HG03565 (cell line): ENCODE data around the gene PDCD1.
"Not testable (repeated sequence)": the region's sequence is repeated elsewhere in the genome, so short reads cannot be mapped to it uniquely, and the experiment has no call there.

Source experiments
- ATAC-seq: cut with Tn5 transposase; IDR thresholded peaks from one replicate; pipeline ENCODE4 v1.9.1; 2021; ENCODE audit warnings: mild to moderate bottlenecking, moderate library complexity; ENCODE audit not compliant: unreplicated experiment

The PDCD1 gene

GRCh38 chr2:241858206-241859016 is at the start of gene PDCD1:
Gene PDCD1, minus strand, starts transcription at chr2:241858894. Its CDS starts 56 bp downstream, at chr2:241858838.
- ATAC-seq: no peak

GRCh38 chr2:241907831-241908230 is 49.1 kb upstream of the PDCD1 start:
- not testable (repeated sequence) for ATAC-seq

GRCh38 chr2:241906826-241907570 is 48.3 kb upstream of the PDCD1 start:
- ATAC-seq: no peak

GRCh38 chr2:241906378-241906770 is 47.7 kb upstream of the PDCD1 start:
- ATAC-seq: not testable (repeated sequence)

DNA sequence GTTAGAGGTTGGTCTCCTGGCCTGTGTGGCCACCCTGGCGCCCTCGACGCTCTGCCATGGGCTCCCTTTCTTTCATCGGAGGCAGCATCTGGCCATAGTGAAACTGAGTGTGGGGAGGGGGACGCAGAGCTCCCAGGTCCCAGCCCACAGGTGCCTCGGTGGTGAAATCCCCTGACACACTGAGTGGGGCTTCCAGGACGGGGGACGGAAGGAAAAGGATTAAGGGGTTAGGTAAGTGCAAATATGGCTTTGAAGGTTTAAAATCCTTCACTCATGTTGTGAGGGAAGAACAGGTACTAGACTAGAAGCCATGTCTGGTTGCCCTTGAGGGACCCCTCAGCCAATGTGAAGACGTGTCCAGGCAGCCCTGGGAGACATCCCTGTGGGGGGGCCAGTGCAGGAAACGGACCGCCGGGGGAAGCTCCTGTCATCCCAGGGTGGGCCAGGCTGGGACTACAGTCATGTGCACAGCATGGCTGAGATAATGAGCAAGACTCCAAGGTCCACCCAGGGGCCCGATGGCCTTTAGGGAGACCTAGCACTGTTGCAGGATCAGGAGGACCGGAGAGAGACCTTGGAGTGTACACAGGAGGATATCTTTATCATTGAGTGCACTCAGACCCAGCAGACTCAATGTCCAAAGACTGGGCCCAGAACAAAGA is 47.2 kb upstream of the PDCD1 start:
- no peak for ATAC-seq

DNA sequence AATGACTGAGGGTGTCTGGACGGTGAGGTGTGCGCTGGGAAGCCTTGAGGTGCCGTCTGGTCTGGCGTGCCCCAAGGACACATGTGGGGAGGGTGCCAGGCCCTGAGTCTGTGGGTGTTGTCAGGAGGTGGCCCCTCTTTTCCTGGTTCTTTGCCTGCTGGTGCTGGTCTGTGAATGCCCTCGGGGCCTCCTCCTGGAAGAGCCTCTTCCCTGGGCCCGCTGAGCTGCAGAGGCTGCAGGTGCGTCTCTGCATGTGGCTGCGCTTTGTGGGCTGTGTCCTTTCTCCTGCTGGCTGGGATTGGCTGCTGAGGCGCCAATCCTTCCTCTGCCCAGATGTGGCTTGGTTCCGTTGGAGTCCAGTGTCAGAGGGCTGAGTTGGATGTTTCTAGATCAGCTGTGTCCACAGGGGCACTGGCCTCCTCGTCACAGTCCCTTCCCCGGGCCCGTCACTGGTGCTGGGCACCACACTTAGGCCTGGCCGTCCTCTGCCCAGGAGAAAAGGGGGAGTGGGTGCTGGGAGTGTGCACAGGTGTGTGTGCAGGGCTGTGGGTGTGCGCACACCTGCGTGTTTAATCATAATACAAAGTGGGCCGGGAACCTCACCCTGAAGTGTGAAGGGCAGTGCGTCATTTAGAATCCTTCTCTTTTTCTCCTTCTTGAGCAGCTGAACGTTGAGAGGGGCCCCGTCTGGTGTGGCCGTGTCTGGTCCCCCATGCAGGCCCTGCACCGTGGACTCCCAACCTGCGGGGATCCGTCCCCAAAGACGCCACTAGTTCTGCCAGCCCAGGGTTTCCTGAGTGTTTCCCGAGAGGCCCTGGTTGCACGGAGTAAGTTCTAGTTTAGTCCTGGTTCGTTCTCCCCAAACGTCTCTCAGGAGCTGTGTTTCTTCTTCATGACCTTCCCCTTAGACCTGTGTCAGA is 46.4 kb upstream of the PDCD1 start:
- ATAC-seq: no peak

DNA sequence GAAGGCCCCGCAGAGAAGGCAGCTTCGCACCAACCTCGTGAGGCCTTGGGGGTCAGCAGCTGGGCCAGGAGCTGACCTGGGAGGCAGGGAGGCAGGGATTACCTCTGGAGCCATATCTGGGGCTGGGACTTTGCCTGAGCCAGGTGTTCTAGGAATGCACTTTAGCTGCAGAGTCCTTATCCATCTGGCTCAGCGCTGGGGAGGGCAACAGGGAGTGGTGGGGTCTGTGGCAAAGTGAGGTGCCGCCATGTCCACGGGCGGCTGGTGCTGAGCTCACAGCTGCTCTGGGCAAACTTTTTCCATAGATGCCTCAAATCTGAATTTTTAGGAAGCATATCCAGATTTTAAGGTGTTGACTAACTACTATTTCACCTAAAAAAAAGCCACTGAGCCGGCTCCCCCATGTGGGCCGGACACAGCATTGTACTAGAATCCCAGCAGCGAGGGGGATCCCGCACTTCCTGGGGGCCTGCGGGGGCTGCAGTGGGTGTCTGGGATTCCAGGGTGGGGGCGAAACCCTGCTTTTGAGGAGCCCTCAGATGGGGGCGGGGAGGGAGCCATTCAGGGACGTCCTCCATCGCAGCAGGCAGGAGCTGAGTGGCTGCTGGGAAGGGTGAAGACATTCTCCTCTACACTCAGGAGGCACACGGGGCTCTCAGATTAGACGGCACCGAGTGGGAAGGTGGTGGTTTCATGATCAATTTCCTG is 45.5 kb upstream of the PDCD1 start:
- ATAC-seq: no peak

DNA sequence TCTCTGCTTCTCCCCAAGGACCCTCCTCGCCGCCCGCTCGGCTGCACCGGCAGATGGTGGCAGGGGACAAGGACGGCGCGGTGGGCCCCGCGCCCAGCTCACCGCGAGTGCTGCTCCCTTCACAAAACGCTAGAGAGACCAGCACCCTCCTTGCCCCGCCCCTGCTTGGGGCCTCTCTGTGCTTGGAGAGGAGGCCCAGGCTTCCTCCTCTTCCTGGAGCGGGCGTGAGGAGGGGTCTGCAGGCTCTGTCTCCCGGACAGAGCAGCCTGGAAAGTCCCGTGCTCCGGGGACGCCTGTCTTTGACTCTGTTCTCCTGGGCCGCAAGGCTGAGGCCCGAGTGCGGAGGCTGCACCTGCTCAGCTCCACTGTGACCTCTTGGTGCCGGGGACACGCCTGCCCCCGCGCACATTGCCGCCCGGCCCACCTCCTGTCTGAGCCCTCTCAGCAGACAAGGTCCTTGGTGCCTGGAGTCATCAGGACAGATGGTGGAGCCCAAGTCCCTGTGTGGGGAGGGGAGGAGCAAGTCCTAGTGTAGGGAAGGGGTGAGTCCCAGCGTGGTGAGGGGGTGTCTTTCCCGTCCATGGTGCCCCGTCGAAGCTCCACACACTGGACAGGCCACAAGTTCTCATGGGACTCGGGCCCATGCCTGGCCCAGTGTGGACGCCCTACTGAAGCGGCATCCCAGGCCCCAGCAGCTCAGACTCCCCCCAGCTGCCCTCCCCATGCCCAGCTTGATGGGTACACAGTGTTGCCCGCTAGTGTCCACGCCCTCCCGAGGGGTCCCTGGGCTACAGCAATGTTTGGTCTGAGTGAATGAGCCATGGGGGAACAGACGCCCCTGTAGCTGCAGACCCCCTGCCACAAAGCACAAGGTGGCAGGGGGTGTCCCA is 44.7 kb upstream of the PDCD1 start:
- ATAC-seq: no peak

GRCh38 chr2:241902357-241902991 is 43.8 kb upstream of the PDCD1 start:
- no peak for ATAC-seq

GRCh38 chr2:241901500-241902351 is 43.0 kb upstream of the PDCD1 start:
- ATAC-seq: no peak

DNA sequence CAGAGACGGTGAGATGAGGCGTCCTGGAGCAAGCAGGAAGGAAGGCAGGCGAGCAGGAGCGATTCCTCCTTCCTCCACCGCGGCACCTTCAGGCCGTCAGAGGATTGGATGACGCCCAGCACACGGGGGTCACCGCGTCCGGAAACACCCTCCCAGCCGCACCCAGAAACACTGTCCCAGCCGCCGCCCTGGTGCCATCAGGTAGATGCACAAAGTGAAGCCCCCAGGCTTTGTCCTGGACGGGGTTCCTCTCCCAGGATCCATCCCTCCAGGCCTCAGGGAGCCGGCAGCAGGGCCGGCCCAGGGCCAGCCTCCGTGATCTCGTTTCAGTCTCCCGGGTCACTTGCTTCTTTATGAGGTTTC is 42.3 kb upstream of the PDCD1 start:
- ATAC-seq: no peak

- ATAC-seq: no peak
Observed at GRCh38 chr2:241900251-241901017, 41.7 kb upstream of the PDCD1 start.

- ATAC-seq: no peak
Observed at GRCh38 chr2:241898463-241899270, 40.0 kb upstream of the PDCD1 start.

DNA sequence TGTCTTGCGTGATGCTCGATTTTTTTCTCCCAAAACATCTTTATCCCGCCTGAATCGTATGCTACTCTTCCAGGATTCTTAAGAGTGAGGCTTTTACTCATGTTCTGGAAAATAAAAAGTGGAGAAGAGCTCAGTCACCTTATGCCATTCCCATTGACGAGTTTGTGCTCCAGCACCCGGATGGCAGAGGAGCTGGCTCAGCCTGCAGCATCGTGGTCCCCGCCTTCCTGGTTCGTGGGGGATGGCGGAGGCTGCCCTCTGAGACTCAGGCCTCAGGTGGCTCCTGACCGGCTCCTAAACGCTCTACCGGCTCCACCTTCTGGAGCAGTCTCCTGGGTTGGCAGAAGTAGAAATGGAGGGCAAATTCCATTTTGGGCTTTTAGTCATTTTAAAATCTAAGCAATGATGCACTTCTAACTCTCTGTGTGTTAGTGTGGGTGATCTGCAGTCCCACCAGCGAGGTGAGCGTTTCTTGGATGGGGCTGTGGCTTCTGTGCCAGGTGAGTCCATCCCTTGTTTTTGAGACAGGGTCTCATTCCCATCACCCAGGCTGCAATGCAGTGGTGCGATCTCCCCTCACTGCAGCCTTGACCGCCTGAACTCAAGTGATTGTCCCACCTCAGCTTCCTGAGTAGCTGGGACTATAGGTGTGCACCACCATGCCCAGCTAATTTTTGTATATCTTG is 38.7 kb upstream of the PDCD1 start:
- no peak for ATAC-seq

- ATAC-seq: no peak
Observed at GRCh38 chr2:241896746-241897201, 38.1 kb upstream of the PDCD1 start.
